ENCODE measurements around the gene FRMD5.

The FRMD5 gene

GRCh38 chr15:44096596-44096995, 98.5 kb downstream of the FRMD5 start:
- no peak for DNase-seq (ENCODE audit: low read depth in 3 of 3, low spot score in 1 of 3)

- no peak for DNase-seq (ENCODE audit: low read depth in 3 of 3, low spot score in 1 of 3)
Observed at GRCh38 chr15:44094781-44095180, 100.3 kb downstream of the FRMD5 start.

DNA sequence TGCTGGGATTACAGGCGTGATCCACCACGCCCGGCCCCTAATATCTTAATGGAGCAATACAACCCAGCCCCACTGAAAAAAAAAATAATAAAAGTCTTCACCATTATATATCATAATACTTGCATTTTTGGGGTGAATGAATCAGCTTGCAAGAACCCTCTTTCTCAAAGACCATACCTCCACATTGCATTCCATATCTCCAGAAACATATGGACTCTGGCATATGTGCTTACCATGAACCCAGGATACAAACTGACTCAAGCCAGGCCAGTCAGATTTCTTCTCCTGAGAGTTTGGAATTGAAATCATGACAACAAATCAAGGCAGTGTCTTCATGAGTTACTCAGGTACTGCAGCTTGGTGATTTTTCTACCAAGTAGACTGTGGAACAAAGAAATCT, 101.2 kb downstream of the FRMD5 start:
- DNase-seq (ENCODE audit: low read depth in 3 of 3, low spot score in 1 of 3): no peak

DNA sequence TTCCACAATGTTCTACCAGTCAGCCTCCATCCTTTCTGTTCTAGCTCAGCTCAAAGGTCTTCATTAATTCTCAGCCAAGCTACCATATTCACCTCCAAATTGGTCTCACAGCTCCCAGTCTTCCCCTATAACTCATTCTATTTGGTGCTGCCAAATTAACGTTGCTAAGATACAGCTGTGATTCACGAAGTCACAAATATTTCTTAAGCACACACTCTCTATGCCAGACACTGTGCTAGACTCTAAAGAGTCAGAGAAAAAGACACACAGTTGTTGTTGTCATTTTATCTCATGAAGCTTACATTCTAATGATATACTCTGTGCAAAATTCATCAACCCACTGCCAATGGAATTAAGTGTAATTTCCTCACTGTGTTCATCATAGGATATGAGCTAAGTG, 102.8 kb downstream of the FRMD5 start:
- no peak for DNase-seq (ENCODE audit: low read depth in 3 of 3, low spot score in 1 of 3)

GRCh38 chr15:44087578-44088465, 107.2 kb downstream of the FRMD5 start:
- DNase-seq (ENCODE audit: low read depth in 3 of 3, low spot score in 1 of 3): no peak

GRCh38 chr15:44084770-44085169, 110.3 kb downstream of the FRMD5 start:
- no peak for DNase-seq (ENCODE audit: low read depth in 3 of 3, low spot score in 1 of 3)

GRCh38 chr15:44084171-44084570, 110.9 kb downstream of the FRMD5 start:
- no peak for DNase-seq (ENCODE audit: low read depth in 3 of 3, low spot score in 1 of 3)

DNA sequence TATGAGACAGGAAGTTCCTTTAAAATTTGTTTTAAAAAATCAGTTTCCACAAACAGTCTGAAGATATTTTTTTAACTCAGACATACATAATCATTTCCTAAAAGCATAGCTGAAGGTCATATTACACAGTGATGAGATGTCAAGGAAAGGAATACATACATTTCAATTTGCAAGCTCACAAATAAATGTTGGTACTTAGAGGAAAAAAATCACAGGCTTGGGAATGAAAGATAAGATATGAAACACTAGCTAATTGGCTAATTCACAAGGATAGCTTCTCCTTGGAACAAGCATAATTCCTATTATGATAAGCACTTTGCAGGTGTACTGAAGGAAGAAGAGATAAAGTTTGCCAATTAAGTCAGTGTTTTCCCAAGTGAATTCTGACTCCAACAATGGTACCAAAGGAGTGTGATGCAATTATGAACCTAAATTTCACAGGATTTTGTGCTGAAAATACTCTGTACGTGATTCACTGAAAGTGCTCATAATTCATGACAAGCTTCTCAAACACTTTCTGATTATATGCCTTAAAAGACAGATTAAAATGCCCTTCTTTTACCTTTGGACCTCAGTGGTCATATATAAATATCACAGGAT, 112.4 kb downstream of the FRMD5 start:
- DNase-seq (ENCODE audit: low read depth in 3 of 3, low spot score in 1 of 3): no peak

DNA sequence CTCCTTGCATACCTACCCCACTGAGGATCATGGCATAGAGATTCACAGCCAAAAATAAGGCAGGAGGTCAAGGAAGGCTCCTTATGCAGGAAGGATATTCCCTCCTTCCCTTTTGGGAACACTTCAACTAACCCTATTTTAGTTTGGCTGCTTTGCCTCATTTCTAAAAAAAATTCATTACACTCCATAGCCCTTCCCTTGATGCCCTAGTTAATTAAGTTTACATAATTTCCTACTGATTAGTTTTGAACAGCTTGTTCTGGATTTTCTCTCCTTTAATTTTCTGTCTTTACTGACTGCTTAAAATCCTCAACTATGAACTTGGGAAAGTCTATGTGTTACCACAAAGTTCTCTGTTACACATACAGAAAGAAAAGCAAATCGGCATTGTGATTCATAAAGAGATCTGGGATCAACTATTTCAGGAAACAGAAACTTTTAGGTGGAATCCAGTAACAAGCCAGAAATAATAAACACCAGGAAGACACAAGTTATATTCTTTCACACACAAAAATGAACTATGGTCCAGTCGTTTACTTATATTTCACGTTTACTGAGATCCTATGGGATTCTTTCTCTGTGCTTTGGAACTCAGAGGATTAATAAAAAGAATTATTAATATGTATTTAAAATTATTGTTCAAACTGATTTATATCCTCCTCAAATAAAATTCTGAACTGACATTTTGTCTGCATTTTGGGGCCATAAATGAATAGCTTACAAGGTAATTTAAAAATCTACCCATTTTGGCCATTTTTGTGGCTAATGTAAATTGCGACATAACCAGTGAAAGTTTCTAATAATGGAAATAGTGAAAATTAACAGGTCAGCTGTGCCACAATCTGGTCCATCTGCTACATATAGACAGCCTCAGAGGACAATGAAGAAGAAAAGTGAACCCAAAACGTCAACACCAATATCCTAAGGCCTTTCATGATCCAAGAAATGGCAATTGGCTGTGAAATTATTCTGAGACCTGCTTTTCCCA, 113.8 kb downstream of the FRMD5 start:
- DNase-seq (ENCODE audit: low read depth in 3 of 3, low spot score in 1 of 3): no peak

DNA sequence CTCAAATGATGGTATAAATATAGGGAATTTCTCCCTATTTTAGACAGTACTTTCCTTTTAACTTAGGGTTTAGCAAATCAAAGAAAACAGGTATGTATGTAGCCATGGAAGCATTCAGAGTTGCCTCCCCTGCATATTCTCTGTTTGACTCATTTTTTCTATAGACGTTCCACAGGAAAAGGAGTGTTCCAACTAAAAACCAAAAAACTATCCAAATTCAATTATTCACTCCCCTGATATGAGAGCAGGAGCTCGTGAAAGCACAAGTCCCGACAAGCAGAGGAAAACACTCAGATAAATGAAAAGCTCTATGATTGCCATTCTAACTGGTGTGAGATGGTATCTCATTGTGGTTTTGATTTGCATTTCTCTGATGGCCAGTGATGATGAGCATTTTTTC, 119.5 kb downstream of the FRMD5 start:
- no peak for DNase-seq (ENCODE audit: low read depth in 3 of 3, low spot score in 1 of 3)

GRCh38 chr15:44069489-44069888, 125.6 kb downstream of the FRMD5 start:
- no peak for DNase-seq (ENCODE audit: low read depth in 3 of 3, low spot score in 1 of 3)

GRCh38 chr15:44068347-44068746, 126.7 kb downstream of the FRMD5 start:
- DNase-seq (ENCODE audit: low read depth in 3 of 3, low spot score in 1 of 3): no peak

- DNase-seq (ENCODE audit: low read depth in 3 of 3, low spot score in 1 of 3): peak; percentile 1 to 9 (median 4)
Observed at GRCh38 chr15:44066211-44066827, 128.8 kb downstream of the FRMD5 start.

DNA sequence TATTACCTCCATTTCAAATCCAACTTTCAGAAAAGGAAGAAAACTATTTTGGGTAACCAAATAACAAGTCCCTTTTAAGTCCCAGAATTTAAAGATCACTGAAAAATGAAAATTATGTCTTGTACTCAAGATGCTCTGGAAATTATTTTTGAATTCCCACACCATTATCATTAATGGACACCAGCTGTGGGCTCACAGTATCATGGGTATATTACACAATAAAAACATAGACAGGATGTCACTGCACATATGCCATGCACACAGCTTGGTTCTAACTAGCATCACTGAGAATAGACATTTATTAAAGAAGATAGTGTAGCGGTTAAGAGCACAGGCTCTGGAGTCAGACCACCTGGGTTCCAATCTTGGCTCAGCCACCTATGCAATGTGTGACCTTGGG, 130.4 kb downstream of the FRMD5 start:
- no peak for DNase-seq (ENCODE audit: low read depth in 3 of 3, low spot score in 1 of 3)

DNA sequence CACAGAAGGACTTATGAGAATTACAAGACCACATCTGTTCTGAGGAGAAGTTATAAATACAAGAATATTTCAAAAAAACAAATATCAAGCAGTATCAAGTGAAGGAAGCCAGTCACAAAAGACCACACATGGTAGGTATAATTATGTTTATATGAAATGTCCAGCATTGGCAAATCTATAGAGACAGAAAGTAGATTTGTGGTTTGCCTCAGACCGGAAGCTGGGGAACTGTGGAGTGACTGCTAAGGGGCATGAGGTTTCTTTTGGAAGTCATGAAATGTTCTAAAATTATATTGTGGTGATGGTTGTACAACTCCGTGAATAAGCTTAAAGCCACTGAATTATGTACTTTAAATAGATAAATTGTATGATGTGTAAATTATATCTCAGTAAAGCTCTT, 136.9 kb downstream of the FRMD5 start:
- DNase-seq (ENCODE audit: low read depth in 3 of 3, low spot score in 1 of 3): no peak

DNA sequence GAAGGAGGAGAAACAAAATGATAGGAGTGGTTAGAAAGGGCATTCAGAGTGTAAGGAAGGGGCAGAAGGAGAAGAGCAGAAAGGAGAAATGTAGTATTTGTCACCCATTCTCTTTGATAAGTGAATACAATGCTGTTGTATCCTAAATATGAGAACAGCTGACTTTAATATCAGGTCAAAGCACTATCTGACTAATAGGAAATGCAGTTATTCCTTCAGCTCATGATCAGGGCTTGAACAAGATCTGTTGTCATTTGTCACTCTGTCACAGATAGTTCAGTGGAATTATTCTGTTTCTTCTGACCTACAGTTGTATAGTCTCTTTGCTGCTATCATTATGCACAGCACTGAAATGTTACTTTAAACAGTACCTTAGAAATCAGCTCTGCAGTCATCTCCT, 149.4 kb downstream of the FRMD5 start:
- no peak for DNase-seq (ENCODE audit: low read depth in 3 of 3, low spot score in 1 of 3)

DNA sequence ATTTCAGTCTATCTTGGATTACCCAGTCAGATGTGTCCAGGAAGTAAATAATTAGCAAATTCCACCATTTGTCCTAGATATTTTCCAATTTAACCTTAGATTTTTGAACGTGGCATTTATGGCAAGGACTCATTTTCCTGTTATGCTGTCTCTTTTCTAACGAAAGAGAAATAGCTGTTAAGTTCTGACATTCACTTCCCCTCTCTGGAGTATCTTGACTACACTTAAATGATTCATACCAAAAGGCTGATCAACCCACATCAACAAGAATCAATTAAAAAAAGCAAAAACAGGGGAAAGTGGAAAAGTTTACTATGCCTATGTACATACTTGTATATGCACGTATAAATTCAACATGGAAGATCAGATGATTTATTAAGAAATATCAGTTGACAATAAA, 149.9 kb downstream of the FRMD5 start:
- no peak for DNase-seq (ENCODE audit: low read depth in 3 of 3, low spot score in 1 of 3)

GRCh38 chr15:44038755-44039191, 156.3 kb downstream of the FRMD5 start:
- DNase-seq (ENCODE audit: low read depth in 3 of 3, low spot score in 1 of 3): no peak

DNA sequence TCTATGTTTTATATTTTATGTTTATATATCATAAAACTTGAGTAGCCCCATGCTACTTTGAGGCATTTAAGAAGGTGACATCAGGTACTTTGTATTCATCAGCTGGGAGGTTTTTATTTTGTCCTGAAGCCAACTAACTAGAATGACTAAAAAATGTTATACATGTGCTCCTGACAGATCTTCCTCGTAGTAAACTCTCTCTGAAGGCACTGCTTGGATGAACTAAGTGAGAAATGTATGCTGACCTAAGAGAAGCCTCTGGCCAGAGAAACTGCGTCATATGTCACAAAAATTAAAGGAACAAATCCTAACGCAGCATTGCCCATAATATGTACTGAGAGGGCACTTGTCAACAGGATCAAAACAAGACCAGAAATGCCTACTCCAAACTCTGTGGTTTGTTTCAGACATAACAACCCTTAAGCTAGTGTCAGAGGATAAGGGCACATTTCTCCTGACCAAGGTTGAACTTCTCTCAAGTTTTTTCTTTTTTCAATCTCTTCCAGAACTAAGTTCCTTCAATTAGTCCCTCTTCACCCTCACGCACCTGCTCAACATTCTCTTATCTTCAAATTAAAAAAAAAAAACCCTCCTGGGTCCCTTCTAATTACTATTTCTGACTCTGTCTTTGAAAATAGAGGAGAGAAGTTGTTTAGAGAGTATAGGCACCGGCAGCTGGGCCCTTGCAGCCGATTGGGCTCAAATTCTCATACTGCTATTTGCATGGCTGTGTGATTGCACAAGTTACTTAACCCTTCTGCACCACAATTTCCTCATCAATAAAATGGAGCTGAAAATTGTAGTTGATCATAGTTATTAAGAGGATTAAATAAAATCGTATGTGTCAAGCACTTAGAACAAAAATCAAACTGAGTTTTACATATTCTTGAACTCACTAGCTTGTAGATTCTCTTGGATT, 159.0 kb downstream of the FRMD5 start:
- no peak for DNase-seq (ENCODE audit: low read depth in 3 of 3, low spot score in 1 of 3)
